AG04450 (cell line): Measurements from ENCODE around the gene SMOC1. TPM values are rescaled to one million over a fixed set of nuclear protein-coding genes. Genes with fewer than 3 reads are reported as not detected.

Source experiments
- CTCF ChIA-PET: fragments of 300-600, 350-600 bp; formaldehyde crosslinking; extraction: SDS; loops from one replicate; lab custom pipeline; 2022; ENCODE audit warnings: antibody characterized with exemption, inconsistent platforms; lab: Charles Lee
- POLR2A ChIA-PET: fragments of 350-600 bp; formaldehyde crosslinking; extraction: SDS; loops from one replicate; lab custom pipeline; 2021; ENCODE audit warnings: antibody characterized with exemption, inconsistent platforms; lab: Yijun Ruan, JAX
- DNase-seq: peaks from one replicate; pipeline ENCODE4 v3.0.0-alpha.2; 2011; ENCODE audit warnings: low read depth, low spot score
- H3K27ac ChIP-seq: one replicate; pipeline ENCODE4 v1.5.1; 2012; ENCODE audit warnings: low read depth, low read length, control low read depth
- H3K27me3 ChIP-seq: one replicate; pipeline ENCODE4 v1.6.0; 2012; ENCODE audit warnings: low read length; ENCODE audit not compliant: control insufficient read depth, insufficient read depth
- H3K4me3 ChIP-seq: 2 replicates; pipeline ENCODE4 v1.5.1; 2011; ENCODE audit warnings: mild to moderate bottlenecking, low read depth, low read length, control low read depth
- H3K9me3 ChIP-seq: 2 replicates; pipeline ENCODE4 v1.5.1; 2012; ENCODE audit warnings: low read length; ENCODE audit not compliant: control insufficient read depth, insufficient read depth
- CTCF ChIP-seq: IDR thresholded peaks from 2 replicates; pipeline ENCODE4 v1.5.1; 2011; ENCODE audit warnings: low read depth, low read length, control low read depth, inconsistent platforms
- polyA plus RNA-seq: library from polyadenylated mRNA; depleted of rRNA; stranded (reverse); fragments of >200 nt; gene quantifications from 2 replicates; pipeline ENCODE4 v1.2.3, GENCODE V29; 2011

Gene SMOC1
- polyA plus RNA-seq, 1 experiment: 19.2 TPM

- TF ChIP-seq CTCF: no peak
- no peak overlapping the region for H3K4me3 ChIP-seq
- POLR2A ChIA-PET: no interaction called here
- no peak for DNase-seq
- H3K9me3 ChIP-seq: no peaks in the 10 kb centered on the region
- peaks cover 29% of the 10 kb centered on the region for H3K27me3 ChIP-seq
- CTCF ChIA-PET: no interaction called here
- no peak overlapping the region for H3K27ac ChIP-seq
Measured at GRCh38 chr14:69861025-69861569, 18.1 kb upstream of the SMOC1 start.

- Histone ChIP-seq H3K27me3 (peaks cover 34% of the 10 kb centered on the region), H3K27ac (no peak overlapping the region), H3K9me3 (peaks cover 2% of the 10 kb centered on the region; the same call in 1 of the 2 replicates), H3K4me3 (no peak overlapping the region)
- peak; percentile 10; the same call in 1 of the 2 replicates for TF ChIP-seq CTCF
- POLR2A ChIA-PET: no interaction called here
- CTCF ChIA-PET: interaction anchor here (0.9 to 1.4 kb wide), 4 partner anchors 11 to 211 kb away, joined by 3 to 14 read pairs (median 5); no protein-coding TSS in a partner anchor
- DNase-seq: no peak
Measured at GRCh38 chr14:69863083-69863482, 16.1 kb upstream of the SMOC1 start.

- DNase-seq: no peak
- Histone ChIP-seq H3K4me3 (no peak overlapping the region), H3K27ac (no peak overlapping the region), H3K9me3 (peaks cover 3% of the 10 kb centered on the region; the same call in 1 of the 2 replicates), H3K27me3 (peaks cover 23% of the 10 kb centered on the region)
- ChIA-PET CTCF (no interaction called here), POLR2A (no interaction called here)
- no peak for TF ChIP-seq CTCF
Measured at GRCh38 chr14:69865701-69866365, 13.4 kb upstream of the SMOC1 start.

GRCh38 chr14:69868363-69868963 is 10.8 kb upstream of the SMOC1 start:
- Histone ChIP-seq H3K27me3 (peaks cover 17% of the 10 kb centered on the region), H3K27ac (no peak overlapping the region), H3K9me3 (peaks cover 3% of the 10 kb centered on the region; the same call in 1 of the 2 replicates), H3K4me3 (no peak overlapping the region)
- ChIA-PET POLR2A (no interaction called here), CTCF (interaction anchor here (1.0 kb wide), 1 partner anchor 160 kb away, joined by 3 read pairs; no protein-coding TSS in a partner anchor)
- no peak for TF ChIP-seq CTCF
- DNase-seq: no peak

GRCh38 chr14:69870613-69871012 is 8.6 kb upstream of the SMOC1 start:
- Histone ChIP-seq H3K27me3 (peaks cover 13% of the 10 kb centered on the region), H3K27ac (no peak overlapping the region), H3K9me3 (peaks cover 3% of the 10 kb centered on the region; the same call in 1 of the 2 replicates), H3K4me3 (no peak overlapping the region)
- ChIA-PET POLR2A (no interaction called here), CTCF (no interaction called here)
- no peak for TF ChIP-seq CTCF
- DNase-seq: no peak
